HG02759 (cell line): Measurements from ENCODE around the gene TRIO.
A peak's percentile ranks its signal among the peaks of the same experiment; 100 is the strongest.

ENCODE experiments used
- ATAC-seq: cut with Tn5 transposase; IDR thresholded peaks from one replicate; pipeline ENCODE4 v1.9.1; 2021; ENCODE audit warnings: mild to moderate bottlenecking, moderate library complexity; ENCODE audit not compliant: unreplicated experiment

The TRIO gene

GRCh38 chr5:14443671-14444093 lies 300.5 kb downstream of the TRIO start:
- no peak for ATAC-seq

DNA sequence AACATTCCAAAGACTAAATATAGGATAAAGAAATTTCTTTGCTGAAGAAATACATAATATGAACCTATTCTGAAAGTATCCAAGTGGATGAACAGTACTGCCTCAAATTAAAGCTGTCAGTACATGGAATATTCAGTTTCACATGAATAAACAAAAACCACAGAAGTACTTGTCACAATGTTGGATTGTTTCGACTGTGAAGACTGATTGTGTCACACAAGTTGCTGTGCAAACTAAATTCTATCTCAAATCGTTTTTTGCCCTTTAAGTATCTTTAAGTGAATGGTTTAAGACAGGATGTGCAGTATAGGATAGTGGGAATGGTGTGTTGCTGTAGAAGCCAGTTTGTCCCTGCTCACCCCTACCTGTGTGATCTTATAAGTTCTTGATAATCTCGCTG lies 301.0 kb downstream of the TRIO start:
- no peak for ATAC-seq

- ATAC-seq = no peak
These were observed 301.9 kb downstream of the TRIO start for GRCh38 chr5:14445013-14445412.

GRCh38 chr5:14445576-14446290 lies 302.6 kb downstream of the TRIO start:
- no peak for ATAC-seq

- peak; percentile 76 for ATAC-seq
These were observed 305.1 kb downstream of the TRIO start for GRCh38 chr5:14447958-14448911.

- no peak for ATAC-seq
These were observed 306.0 kb downstream of the TRIO start for GRCh38 chr5:14449052-14449661.

- no peak for ATAC-seq
These were observed 306.9 kb downstream of the TRIO start for GRCh38 chr5:14450018-14450524.

GRCh38 chr5:14450742-14451141 lies 307.6 kb downstream of the TRIO start:
- no peak for ATAC-seq

DNA sequence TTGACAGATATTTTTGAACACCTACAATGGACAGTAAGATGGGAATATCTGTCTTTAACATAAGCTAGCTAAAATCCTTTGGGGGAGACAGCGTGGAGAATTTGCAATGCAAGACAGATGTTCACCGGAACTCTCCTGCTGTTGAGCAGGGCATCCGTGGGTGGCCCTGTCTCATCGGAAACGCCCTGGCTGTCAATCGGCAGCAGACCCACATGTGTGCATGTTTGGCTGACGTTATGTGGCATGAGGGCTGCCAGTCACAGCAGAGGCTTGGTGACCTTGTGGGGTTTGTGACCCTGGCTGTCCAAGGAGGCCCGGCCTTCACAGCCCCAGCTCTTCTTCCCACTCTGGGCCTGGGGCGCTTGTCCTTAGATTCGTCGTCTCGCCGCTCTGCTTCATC lies 308.7 kb downstream of the TRIO start:
- no peak for ATAC-seq

GRCh38 chr5:14452685-14453454 lies 309.7 kb downstream of the TRIO start:
- no peak for ATAC-seq

DNA sequence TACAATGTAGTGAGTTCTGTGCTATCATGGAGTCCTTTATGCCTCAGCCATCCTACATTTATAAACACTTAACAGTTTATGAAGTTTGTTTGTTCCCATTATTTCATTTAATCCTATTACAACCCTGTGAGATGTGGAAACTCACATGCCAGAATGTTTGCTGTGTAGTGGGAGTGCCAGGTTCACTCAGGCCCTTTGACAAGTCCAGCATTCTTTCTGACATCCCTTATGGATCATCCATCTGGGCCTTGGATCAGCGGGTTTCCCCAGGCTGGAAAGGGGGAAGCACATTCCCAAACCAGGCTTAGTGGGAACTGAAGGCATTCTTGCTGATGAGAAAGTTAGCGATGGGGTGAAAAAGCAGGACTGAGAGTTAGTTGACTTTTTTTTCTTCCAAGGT lies 310.3 kb downstream of the TRIO start:
- ATAC-seq = no peak

GRCh38 chr5:14455814-14456321 lies 312.7 kb downstream of the TRIO start:
- ATAC-seq = no peak

DNA sequence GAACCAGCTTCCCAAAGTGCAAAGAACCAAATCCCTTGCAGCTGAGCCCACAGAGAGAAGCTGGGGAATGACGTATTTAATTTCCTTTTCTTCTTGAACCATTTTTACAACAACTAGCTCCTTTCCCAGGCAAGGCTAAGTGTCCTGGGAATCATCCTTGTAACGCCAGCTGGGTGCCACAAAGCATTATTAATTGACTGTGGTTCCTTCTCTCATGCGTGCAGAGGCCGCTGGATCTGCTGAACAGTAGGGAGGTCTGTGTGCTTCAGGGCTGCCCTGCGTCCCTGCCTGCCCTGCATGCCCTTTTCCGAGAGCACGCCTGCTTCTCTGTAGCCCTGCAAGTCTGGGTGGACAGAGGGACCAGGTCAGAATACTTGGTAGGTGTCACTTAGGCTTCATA lies 314.3 kb downstream of the TRIO start:
- no peak for ATAC-seq

DNA sequence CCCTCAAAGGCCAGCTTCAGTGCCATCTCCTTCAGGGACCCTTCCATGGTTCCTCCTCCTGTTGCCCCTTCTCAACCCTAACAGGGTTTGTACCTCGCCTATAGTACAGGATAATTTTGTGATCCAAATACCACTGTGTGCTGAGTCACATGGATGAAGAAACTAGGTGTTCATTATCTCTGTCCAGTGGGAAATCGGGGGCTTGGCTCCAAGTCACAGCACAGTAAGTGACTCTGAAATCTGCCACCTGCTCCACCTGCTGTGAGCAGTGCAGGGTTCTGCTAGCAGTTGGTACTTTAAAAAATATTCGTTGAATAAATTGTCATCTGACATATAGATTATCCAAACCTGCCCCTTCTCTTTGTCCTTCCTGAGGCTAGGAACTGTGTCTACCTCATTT lies 315.3 kb downstream of the TRIO start:
- no peak for ATAC-seq

DNA sequence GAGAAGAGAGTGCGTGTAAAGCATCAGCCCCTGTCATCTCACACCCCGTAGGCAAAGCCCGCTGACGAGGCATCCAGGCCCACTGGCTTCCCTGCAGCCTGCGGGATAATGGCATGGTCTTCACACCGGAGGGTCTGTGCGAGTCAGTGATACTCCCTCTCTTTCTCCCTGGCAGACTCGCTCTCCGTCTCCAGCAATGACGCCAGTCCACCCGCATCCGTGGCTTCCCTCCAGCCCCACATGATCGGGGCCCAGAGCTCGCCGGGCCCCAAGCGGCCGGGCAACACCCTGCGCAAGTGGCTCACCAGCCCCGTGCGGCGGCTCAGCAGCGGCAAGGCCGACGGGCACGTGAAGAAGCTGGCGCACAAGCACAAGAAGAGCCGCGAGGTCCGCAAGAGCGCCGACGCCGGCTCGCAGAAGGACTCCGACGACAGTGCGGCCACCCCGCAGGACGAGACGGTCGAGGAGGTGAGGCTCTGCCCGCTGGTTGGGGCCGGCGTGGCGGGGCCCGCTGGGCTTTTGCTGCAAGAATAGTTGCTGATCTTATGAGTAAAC lies 317.8 kb downstream of the TRIO start:
- ATAC-seq = no peak

DNA sequence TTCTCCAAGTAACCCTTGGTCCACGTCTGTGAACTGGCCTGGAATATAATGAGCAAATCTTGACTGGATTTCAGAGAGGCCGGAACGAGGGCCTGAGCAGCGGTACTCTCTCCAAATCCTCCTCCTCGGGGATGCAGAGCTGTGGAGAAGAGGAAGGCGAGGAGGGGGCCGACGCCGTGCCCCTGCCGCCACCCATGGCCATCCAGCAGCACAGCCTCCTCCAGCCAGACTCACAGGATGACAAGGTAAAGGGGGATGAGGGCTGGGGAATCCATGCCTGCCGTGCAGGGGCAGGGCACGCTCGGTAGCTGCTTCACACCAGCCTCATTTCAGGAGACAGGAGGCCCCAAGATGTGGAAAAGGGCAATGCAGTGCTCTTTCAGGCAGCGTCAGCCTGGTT lies 319.5 kb downstream of the TRIO start:
- ATAC-seq = no peak

- no peak for ATAC-seq
These were observed 320.5 kb downstream of the TRIO start for GRCh38 chr5:14463629-14464028.

DNA sequence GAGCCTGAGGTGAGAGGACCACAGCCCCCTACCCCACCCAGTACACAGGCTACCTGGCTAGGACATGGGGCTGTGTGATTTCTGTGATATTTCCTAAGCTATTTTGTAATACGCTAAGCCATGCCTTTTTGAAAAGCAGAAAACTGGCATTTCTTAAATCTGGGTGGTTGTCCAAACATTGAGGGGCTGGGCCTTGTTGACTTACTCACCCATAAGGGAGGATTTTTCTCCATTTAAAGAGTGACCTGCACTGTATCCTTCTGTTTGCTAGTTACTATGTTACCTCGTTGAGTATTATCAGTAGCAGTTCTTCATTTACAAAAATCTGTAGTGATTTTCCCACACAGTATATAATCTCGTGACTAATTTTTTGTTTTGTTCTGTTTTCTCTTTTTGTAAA lies 321.0 kb downstream of the TRIO start:
- ATAC-seq = no peak

DNA sequence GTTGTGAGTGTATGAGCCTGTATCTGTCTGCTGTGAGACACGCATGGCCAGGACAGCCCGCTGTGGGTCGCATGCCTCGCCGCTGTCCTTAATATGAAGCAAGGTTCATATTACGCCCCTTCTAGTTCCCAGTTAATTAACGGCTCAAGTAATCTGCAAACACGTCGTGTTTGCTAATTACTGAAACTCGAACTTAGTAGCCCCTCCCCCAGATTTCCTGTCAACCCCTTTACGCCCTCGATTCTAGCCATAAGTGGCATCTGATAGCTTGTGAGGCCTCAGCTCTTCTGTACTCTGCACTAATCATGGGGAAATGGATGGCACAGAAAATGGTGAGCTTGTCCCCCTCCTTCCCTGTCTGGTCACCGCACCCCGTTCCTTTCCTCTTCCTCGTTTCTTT lies 321.5 kb downstream of the TRIO start:
- no peak for ATAC-seq

DNA sequence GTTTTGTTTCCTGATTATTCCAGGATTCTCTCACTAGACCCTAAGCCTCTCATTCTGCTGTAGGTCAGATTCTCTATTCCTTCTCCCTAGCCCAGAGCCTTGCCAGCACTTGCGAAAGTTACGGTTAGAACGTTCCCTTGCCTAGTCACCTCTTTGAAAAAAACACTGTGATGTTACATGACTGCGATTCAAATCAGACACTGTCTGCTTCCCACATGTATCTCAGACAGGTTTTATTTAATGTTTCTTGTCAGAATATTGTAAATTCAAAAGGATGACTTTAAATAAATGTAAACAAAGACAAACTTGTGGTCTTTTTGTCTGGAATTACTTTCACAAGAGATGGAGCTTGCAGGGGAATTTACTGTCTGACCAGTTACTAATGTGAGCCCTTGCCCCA lies 322.0 kb downstream of the TRIO start:
- ATAC-seq = no peak
